HG03025 (cell line): ENCODE measurements around the gene TP53RK.

Experiments
- ATAC-seq: cut with Tn5 transposase; IDR thresholded peaks from one replicate; pipeline ENCODE4 v1.9.1; 2021; ENCODE audit warnings: mild to moderate bottlenecking, moderate library complexity; ENCODE audit not compliant: unreplicated experiment, low FRiP score

Gene TP53RK

GRCh38 chr20:46708172-46708860, 19.1 kb upstream of the TP53RK start:
- ATAC-seq = no peak

- ATAC-seq = no peak
These were observed 17.0 kb upstream of the TP53RK start for GRCh38 chr20:46706242-46706641.

GRCh38 chr20:46705378-46705729, 16.1 kb upstream of the TP53RK start:
- no peak for ATAC-seq

- ATAC-seq = no peak
These were observed 15.6 kb upstream of the TP53RK start for GRCh38 chr20:46704714-46705377.

GRCh38 chr20:46703435-46703834, 14.2 kb upstream of the TP53RK start:
- no peak for ATAC-seq

- ATAC-seq = no peak
These were observed 13.4 kb upstream of the TP53RK start for GRCh38 chr20:46702447-46703203.

- ATAC-seq = no peak
These were observed 12.7 kb upstream of the TP53RK start for GRCh38 chr20:46701986-46702385.

- ATAC-seq = no peak
These were observed 12.3 kb upstream of the TP53RK start for GRCh38 chr20:46701556-46701955.

- no peak for ATAC-seq
These were observed 11.8 kb upstream of the TP53RK start for GRCh38 chr20:46701057-46701456.

GRCh38 chr20:46700481-46700880, 11.2 kb upstream of the TP53RK start:
- ATAC-seq = no peak

- ATAC-seq = no peak
These were observed 10.6 kb upstream of the TP53RK start for GRCh38 chr20:46699651-46700359.

GRCh38 chr20:46698788-46699187, 9.5 kb upstream of the TP53RK start:
- no peak for ATAC-seq

- no peak for ATAC-seq
These were observed 7.6 kb upstream of the TP53RK start for GRCh38 chr20:46696791-46697279.

GRCh38 chr20:46695892-46696291, 6.6 kb upstream of the TP53RK start:
- ATAC-seq = no peak

GRCh38 chr20:46694484-46694883, 5.2 kb upstream of the TP53RK start:
- no peak for ATAC-seq

GRCh38 chr20:46691196-46691595, 2.0 kb upstream of the TP53RK start:
- ATAC-seq = no peak

GRCh38 chr20:46690219-46691106, 1.2 kb upstream of the TP53RK start:
- ATAC-seq = no peak

GRCh38 chr20:46689754-46690085, 476 bp upstream of the TP53RK start:
- ATAC-seq = no peak

GRCh38 chr20:46688151-46689081, 828 bp downstream of the TP53RK start:
- ATAC-seq = no peak
